GM19351 (cell line): ENCODE measurements around the gene CHST4.
"Not testable (repeated sequence)": the region's sequence is repeated elsewhere in the genome, so short reads cannot be mapped to it uniquely, and the experiment has no call there.

ENCODE experiments used
- ATAC-seq: cut with Tn5 transposase; IDR thresholded peaks from one replicate; pipeline ENCODE4 v1.9.1; 2021; ENCODE audit warnings: mild to moderate bottlenecking, moderate library complexity; ENCODE audit not compliant: unreplicated experiment

Gene CHST4

GRCh38 chr16:71526111-71526631 is at the start of gene CHST4:
Gene CHST4 (plus strand): TSS chr16:71526426. CDS start chr16:71536678, 10,252 bp downstream.
- peak; percentile 72 for ATAC-seq

DNA sequence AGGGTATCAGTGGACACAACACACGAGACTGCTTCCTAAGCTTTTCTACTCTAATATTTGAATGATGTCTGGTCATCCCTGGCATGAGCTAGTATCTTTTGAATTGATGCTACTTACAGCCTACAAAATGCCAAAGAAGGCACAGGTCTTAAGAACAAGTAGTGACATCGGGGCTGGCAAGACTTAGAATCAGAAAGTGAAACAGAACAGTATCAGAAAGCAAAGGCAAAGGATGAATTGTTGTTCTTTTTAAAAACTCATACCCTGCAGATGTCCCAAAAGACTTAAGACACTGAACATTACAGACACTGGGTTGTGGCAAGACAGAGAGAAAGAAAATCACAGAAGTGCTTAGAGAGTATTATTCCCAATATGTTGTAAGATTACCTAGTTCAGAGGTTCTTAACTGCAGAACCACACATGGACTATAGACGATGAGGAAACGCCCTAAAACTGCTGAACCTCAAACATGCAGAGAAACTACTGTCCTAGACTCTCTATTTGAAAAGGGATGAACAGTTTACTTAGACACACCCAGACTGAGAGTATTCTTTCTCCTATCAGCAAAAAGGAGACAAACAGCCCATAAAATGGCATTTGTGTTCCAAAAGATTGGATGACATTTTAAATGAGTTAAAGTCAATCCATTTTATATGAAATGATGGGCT is 49.6 kb upstream of the CHST4 start:
- no peak for ATAC-seq

- ATAC-seq: no peak
Measured at GRCh38 chr16:71479420-71479819, 46.8 kb upstream of the CHST4 start.

GRCh38 chr16:71480956-71481355 is 45.3 kb upstream of the CHST4 start:
- no peak for ATAC-seq

DNA sequence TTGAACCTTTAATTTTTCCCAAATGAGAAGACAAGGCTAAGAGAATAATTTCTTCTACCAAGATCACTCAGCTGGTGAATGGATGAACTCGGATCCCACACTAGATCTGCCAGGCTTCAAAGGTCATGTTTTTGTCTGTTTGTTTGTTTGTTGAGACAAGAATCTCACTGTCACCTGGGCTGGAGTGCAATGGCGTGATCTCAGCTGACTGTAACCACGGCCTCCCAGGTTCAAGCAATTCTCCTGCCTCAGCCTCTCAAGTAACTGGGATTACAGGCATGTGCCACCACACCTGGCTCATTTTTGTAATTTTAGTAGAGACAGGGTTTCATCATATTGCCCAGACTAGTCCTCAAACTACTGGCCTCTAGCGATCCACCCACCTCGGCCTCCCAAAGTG is 43.7 kb upstream of the CHST4 start:
- ATAC-seq: no peak

GRCh38 chr16:71484006-71484893 is 42.0 kb upstream of the CHST4 start:
- ATAC-seq: peak; percentile 88

GRCh38 chr16:71489122-71489521 is 37.1 kb upstream of the CHST4 start, which contains the start of gene ZNF19:
Gene ZNF19 (minus strand): TSS chr16:71489324. CDS start chr16:71482114, 7,210 bp downstream.
- no peak for ATAC-seq

- ATAC-seq: no peak
Measured at GRCh38 chr16:71490361-71490760, 35.9 kb upstream of the CHST4 start.

DNA sequence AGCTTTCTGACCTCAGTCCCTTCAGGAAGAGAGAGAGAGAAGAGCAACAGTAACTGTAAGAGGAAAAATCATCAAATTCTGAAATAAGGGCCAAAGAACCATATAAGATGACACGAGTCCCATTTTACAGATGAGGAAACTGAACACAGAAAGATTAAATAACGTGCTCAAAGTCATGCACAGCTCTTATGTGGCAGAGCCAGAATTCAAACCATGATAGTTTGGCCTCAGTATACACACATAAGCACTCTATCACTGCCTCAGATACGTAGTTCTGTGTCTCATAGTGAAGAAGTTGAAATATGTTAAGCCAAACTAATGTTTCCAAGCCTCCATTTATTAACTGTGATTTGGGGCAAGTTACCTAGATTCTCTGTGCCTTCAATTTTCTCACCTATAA is 35.2 kb upstream of the CHST4 start:
- ATAC-seq: no peak

DNA sequence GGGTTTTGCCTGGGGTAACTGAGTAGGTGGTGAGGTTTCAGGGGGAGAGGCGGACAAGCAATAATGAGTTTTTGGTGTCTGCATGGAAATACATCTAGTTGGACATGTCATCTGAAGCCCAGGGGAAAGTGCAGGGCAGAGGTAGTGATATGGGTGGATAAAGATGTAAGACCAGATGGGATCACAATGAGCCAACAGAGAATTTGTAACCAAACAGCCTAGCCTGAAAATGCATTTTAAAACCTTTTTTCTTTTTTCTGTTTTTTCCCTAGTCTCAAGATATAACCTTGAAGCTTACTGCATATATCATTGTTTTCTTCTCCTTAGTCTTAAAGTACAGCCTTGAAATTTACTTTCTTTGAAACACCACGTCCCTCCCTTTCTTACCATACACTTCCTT is 33.4 kb upstream of the CHST4 start:
- ATAC-seq: no peak

DNA sequence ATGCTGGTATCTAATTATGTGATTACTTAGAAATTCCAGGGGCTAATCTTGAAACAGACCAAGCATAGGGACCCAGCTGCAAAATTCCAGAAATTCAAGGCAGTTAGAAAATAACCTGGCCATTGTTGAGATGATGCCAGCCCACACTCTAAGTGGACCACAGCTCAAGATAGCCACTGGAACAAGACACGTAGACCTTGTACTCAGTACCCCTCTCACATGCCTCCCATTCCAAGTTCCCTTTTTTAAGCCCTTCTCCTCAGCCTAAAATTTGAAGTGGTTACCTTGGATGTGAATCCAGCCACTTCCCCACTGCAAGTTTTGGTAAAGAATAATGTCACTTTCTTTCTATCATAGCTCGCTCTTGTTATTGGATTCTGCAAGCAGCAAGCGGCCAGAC is 33.0 kb upstream of the CHST4 start:
- no peak for ATAC-seq

GRCh38 chr16:71498031-71498430 is 28.2 kb upstream of the CHST4 start:
- no peak for ATAC-seq

GRCh38 chr16:71499775-71500364 is 26.4 kb upstream of the CHST4 start:
- peak; percentile 58 for ATAC-seq

DNA sequence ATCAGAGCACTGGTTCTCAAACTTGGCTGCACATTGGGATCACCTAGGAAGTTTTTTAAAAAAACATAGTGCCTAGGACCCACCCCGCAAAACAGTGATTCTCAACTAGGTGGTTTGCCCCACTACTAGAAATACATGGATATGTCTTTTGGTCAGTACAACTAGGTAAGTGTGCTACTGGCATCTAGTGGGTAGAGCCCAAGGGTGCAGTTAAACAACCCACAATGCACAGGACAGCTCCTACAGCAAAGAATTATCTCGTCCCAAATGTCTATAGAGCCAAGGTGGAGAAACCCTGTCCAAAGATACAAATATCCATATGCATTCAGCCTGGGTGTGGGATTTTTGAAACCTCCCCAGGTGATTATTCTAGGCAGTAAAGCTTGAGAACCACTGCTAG is 25.3 kb upstream of the CHST4 start:
- ATAC-seq: no peak

DNA sequence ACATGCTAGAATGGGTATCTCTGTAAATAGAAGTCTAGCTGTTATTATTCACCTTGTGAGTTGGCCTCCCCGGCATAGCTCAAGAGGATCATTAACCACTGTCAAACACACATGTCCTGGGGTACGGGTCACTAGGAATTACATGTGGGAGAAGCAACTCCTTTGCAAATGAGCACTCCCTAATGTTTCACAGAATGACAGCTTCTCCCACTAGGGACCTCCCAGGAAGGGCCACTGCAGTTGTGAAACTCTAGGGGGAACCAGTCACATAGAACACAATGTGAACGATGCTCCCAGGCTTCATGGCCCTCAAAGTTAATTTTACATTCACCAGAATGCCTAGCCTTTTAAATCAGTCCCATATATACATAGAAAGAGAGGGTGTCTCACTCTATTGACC is 24.7 kb upstream of the CHST4 start:
- ATAC-seq: no peak

DNA sequence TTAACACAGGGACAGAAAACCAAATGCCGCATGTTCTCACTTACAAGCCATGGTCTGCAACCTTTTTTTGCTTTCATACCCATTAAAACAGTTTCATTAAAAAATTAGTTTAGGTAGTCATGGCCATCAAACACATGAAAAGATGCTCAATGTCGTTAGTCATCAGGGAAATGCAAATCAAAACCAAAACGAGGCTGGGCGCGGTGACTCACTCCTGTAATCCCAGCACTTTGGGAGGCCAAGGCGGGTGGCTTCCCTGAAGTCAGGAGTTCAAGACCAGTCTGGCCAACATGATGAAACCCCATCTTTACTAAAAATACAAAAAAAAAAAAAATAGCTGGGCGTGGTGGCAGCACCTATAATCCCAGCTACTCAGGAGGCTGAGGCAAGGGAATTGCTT is 22.2 kb upstream of the CHST4 start:
- ATAC-seq: not testable (repeated sequence)

DNA sequence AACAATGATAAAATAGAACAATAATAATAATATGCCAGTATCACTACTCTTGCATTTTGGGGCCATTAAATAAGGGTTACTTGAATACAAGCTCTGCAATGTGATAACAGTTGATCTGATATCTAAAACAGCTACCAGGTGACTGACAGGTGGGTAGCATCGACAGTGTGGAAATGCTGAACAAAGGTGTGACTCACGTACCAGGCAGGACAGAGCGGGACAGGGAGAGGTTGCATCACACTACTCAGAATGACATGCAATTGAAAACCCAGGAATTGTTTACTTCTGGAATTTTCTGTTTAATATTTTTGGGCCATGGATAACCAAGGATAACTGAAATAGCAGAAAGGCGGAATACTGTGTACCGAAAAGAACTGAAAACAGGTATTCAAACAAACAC is 21.3 kb upstream of the CHST4 start:
- ATAC-seq: no peak

DNA sequence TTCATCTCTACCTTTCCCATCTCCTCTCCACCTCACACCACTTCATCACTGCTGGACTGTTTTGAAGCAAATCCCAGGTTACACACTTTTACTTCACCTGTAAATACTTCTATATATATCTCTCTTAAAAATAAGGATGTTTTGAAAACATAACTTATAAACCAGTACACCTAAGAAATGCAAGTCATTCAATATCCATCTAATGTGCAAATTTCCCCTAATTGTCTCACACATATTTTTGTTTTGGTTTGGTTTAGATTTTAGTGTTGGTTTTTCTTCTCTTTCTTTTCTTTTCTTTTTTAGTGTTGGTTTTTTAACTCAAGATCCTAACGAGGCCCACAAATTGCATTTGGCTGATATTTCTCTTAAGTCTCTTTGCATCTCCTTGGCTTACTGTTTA is 19.2 kb upstream of the CHST4 start:
- no peak for ATAC-seq

DNA sequence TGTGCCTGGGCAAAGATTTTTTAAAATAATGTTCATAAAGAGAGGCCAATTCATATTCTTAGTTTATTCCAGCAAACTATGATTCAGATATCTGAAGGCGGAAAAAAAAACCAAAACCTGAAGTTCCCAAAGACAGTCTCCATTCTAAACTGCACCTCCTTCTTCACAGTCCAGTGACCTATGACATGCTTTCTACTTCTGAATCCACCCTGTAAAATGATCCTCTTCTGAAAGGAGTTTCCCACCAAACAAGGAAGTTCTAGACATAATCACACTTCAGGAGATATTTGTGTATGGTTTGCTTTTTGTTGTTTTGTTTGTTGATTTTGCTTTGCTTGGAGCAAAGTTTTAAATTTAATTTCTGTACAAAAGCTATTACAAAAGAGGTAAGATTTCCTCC is 12.9 kb upstream of the CHST4 start:
- ATAC-seq: no peak

DNA sequence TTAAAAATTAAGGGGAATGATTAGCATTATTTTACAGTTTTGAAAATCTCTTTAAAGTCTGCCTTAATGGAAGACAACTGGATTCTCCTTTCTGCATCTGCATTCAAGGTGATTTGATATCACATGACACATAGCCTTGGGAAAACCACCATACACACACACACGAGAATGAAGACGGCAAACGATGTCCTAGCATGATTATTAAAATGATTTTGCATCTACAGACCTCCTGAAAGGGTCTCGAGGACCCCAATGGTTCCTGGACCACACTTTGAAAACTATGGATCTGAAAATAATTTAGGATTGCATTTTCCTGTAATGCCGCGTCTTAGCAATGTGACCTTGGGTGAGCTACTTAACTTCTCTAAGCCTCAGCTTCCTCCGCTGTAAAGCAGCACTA is 11.8 kb upstream of the CHST4 start:
- no peak for ATAC-seq

DNA sequence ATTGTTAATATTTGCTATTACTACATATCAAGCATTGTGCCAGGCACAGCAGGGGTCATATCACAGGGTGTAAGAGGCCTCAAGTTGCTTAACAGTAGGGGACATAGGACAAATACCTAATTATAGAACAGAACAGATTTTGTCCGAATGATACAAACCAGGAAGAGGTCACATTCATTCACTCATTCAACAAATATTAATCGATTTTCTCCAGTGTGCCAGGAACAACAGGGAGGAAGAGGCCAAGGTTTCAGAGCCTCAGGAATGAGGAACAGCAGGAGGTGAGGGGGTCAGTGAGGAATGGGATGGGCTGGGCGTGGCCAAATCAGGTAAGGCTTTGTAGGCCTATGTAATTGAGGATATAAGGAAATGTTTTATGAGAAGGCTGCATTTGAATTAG is 11.2 kb upstream of the CHST4 start:
- no peak for ATAC-seq

- ATAC-seq: no peak
Measured at GRCh38 chr16:71520550-71520949, 5.7 kb upstream of the CHST4 start.
